Loucy (cell line): ENCODE measurements around the gene MYOC.

Experiments used
- EZH2phosphoT487 ChIP-seq: fragments of 200-600 bp; IDR thresholded peaks from 2 replicates; pipeline ENCODE4 v1.6.1; 2018; ENCODE audit warnings: antibody characterized with exemption, mild to moderate bottlenecking, moderate library complexity, borderline replicate concordance
- TF ChIP-seq, protein P1 (sequence below): fragments of 200-600 bp; sonication (generic); conservative IDR thresholded peaks from 2 replicates; pipeline ENCODE4 v1.5.1; 2014; ENCODE audit warnings: mild to moderate bottlenecking, antibody characterized with exemption, low read length

DNA sequence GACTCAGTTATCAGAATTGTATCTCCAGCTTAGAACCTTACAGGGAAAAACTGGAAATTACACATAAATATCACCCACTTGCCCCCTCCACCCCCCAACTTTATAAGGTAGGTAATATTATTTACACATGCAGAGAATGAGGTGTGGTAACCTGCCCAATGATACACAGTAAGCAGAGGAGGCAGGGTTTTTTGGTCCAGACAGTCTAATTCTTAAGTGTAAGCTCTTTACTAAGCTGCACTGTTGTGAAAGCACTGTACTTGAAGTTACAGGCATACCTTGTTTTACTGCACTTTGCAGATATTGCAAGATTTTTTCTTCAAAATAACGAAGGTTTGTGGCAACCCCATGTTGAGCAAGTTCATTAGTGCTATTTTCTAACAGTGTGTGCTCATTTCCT, 55.3 kb downstream of the MYOC start:
- TF ChIP-seq, protein P1, sequence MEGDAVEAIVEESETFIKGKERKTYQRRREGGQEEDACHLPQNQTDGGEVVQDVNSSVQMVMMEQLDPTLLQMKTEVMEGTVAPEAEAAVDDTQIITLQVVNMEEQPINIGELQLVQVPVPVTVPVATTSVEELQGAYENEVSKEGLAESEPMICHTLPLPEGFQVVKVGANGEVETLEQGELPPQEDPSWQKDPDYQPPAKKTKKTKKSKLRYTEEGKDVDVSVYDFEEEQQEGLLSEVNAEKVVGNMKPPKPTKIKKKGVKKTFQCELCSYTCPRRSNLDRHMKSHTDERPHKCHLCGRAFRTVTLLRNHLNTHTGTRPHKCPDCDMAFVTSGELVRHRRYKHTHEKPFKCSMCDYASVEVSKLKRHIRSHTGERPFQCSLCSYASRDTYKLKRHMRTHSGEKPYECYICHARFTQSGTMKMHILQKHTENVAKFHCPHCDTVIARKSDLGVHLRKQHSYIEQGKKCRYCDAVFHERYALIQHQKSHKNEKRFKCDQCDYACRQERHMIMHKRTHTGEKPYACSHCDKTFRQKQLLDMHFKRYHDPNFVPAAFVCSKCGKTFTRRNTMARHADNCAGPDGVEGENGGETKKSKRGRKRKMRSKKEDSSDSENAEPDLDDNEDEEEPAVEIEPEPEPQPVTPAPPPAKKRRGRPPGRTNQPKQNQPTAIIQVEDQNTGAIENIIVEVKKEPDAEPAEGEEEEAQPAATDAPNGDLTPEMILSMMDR: no peak
- TF ChIP-seq EZH2phosphoT487: no peak
